HG03280 (cell line): ENCODE data around the gene SF3A2.

Experiments used
- ATAC-seq: cut with Tn5 transposase; IDR thresholded peaks from one replicate; pipeline ENCODE4 v1.9.1; 2021; ENCODE audit warnings: mild to moderate bottlenecking, moderate library complexity; ENCODE audit not compliant: unreplicated experiment

SF3A2 gene

DNA sequence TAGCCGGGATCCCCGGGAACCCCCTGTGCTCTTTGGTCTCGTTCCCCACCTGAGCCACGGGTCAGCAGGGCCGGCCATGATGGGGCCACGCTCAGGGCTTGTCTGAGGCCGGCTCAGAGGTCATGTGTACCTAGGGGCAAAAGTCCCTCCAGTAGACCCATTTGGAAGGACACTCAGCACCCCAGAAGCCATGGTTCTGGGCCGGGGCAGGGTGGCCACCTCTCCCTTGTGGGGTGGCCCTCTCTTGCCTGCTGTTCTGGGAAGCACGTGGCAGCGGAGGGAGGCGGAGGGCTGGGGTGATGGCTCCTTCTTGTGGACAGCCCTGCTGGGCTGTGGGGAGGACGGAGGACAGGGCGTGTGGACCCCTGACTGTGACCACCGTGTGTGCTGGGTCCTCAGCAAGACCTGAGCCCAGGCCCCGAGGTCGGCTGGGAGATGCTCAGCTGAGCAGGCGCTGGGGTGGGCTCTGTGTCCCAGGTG is 51.8 kb downstream of the SF3A2 start:
- no peak for ATAC-seq

DNA sequence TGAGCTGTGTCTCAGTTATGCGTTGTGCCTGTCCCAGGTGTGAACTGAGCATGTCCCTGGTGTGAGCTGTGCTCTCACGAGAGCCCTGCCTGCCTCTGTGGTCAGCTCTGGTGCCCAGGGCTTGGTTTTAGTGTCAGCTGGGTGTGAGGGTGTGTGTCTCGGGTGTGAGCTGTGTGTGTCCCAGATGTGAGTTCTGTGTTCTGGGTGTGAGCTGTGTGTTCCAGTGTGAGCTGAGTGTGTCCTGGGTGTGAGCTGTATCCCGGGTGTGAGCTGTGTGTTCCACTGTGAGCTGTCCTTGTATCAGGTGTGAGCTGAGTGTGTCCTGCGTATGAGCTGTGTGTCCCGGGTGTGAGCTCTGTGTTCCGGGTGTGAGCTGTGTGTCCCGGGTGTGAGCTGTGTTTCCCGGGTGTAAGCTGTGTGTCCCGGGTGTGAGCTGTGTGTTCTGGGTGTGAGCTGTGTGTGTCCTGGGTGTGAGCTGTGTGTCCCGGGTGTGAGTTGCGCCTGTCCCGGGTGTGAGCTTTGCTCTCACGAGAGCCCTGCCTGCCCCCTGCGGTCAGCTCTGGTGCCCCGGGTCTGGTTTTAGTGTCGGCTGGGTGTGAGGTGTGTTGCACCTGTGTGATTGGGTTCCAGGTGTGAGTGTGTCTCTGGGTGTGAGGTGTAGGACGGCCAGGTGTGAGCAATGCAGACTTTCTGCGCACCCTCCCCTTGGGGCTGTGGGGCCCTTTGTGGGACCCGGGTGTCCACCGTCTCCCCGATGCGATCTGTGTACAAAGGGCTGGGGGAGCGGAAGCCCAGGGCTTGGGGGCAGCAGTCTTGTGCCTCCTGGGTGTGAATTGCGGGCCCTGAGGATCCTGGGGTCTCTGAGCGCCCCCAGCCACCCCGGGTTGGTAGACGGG is 52.4 kb downstream of the SF3A2 start:
- ATAC-seq, result no peak

DNA sequence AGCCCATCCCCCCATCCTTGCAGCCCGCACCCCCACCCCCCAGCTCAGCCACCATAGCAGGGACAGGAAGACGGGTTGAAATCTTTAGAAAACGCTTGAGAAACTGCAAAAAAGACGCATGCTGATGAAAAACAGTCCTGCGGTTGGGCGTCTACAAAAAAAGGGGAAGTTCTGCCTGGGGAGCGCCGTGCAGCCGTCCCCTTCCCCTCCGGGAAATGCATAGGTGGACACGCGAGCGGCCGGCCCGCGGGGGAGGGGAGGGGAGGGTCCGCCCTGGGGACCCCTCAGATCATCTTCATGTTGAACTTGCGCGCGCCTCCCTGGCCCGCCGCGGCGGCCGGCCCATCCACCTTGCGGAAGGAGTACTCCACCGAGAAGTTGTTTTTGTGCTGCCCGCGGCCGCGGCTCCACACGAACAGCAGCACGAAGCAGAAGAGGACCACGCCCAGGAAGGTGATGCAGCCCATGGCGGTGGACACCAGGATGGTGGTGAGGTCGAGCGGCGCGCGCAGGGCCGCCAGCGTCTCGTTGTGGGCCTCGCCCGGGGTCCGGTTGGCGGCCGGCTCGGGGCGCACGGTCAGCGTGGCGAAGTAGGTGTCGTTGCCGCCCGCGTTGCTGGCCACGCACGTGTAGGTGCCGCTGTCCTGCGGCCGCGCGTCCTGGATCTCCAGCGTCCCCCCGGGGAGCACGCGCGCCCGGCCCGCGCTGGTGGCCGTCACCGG is 53.3 kb downstream of the SF3A2 start:
- ATAC-seq, result no peak

GRCh38 chr19:2290441-2291184 is 54.0 kb downstream of the SF3A2 start:
- ATAC-seq, result no peak

DNA sequence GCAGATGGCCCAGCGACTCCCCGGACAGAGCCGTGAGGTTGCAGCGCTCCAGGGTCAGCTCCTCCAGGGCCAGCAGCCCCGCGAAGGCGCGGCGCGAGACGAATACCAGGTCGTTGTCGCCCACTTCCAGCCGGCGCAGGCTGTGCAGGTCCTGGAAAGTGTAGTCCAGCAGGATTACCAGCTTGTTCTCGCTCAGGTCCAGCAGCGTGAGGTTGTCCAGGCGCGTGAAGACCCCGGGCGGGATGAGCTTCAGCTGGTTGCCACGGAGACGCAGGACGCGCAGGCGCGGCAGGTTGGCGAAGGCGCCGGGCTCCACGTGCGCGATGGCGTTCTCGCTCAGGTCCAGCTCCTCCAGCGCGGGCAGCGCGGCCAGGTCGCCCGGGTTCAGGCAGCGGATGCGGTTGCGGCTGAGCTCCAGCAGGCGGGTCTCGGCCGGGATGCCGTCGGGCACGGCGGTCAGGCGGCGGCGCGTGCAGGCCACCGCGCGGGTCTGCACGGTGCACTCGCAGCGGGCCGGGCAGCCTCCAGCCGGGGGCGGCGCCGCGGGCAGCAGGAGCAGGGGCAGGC is 54.6 kb downstream of the SF3A2 start:
- ATAC-seq, result no peak

DNA sequence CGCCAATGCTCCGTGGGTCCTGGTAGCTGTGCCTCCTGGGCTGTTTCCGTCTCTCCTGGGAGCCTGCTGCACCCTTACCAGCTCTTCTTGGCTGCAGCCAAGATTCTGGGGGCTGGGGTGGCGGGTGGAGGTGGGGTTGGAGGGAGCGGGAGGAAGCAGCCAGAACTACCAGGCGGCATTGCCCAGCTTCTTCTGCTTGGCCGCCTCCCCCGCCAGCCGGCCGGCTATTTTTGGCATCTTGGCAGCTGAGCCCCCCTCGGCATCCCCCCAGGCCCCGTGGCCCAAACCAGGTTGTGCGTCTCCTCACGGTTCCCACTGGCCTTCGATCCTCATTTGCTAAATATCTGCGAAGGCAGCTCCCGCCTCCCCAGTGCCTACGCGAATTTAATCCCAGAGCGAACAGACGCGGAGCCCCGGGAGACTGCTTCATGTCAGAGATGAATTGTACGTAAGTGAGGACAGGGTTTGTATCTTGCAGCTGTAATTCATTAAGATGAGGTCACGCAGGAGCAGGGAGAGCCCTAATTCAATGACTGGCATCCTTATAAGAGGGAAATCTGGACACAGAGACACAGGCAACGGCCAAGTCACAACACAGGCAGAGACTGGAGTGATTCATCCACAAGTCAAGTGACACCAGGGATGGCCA is 58.2 kb downstream of the SF3A2 start:
- ATAC-seq, result no peak

GRCh38 chr19:2296141-2296540 is 59.5 kb downstream of the SF3A2 start:
- ATAC-seq, result no peak
